Urothelium cell line (cell line): ENCODE data around the gene DYDC2.
"Not testable (repeated sequence)": the region's sequence is repeated elsewhere in the genome, so short reads cannot be mapped to it uniquely, and the experiment has no call there.

Experiments
- DNase-seq: peaks from one replicate; pipeline ENCODE4 v3.0.0; 2011; ENCODE audit warnings: low spot score, mixed read lengths
- FAIRE-seq: peaks from 2 replicates; lab custom pipeline; 2011; peaks lifted over from hg19 to GRCh38; lab: Jason Lieb, UNC

DYDC2 gene

GRCh38 chr10:80411681-80412220 is 55.2 kb downstream of the DYDC2 start:
- no peak for FAIRE-seq
- no peak for DNase-seq

DNA sequence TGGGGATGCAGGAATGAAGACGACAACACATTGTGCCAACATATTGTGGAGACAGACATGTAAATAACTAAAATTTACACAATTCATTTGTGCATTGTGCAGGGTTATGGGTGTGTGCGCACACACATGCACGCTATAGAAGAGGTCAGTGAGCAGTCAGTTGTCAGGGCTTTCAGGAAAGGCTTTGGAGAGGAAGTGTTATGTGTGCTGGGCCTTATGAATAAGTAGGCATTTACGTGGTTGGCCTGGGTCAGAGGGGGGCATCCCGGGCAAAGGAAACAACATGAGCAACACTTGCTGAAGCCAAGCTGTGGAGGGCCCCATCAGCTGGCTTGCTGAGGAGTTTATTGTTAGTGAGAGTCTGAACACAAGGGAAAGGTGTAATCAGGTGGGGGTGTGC is 55.9 kb downstream of the DYDC2 start:
- no peak for DNase-seq
- no peak for FAIRE-seq

- DNase-seq (no peak), FAIRE-seq (no peak)
These were observed 56.9 kb downstream of the DYDC2 start for GRCh38 chr10:80413271-80413996.

DNA sequence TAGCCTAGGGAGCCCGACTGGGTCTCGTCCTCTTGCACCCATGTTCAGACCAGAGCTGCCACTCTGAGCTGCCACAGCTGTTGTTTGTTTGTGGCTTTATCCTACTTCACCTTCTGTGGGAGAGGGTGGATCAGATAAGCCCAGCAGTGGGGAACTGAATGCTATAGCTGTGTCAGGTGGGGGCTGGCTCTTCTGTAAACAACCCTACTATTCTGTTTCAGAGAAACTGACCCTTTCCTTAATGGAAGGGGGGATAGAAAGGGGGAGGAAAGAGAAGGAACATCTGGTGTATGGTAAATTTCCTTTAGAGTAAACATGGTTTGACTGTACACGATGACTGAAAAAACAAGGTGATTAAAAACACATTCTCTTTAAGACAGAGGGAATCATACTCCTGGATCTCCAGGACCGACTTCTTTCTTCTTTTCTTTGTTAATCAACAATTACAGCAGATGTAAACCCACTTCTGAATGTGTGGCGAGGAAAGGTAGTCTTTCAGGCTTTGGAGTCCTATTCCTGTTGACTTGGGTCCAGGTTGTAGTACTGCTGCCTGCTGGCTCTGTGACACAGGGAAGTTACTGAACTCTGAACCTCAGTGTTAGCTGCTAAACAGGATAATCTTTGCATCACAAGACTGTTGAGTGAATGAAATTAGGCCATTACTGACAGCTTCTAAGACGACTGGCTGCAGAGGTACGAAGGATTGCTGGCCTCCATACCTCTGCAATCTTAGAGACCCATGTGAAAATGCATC is 57.7 kb downstream of the DYDC2 start:
- DNase-seq (no peak), FAIRE-seq (no peak)

DNA sequence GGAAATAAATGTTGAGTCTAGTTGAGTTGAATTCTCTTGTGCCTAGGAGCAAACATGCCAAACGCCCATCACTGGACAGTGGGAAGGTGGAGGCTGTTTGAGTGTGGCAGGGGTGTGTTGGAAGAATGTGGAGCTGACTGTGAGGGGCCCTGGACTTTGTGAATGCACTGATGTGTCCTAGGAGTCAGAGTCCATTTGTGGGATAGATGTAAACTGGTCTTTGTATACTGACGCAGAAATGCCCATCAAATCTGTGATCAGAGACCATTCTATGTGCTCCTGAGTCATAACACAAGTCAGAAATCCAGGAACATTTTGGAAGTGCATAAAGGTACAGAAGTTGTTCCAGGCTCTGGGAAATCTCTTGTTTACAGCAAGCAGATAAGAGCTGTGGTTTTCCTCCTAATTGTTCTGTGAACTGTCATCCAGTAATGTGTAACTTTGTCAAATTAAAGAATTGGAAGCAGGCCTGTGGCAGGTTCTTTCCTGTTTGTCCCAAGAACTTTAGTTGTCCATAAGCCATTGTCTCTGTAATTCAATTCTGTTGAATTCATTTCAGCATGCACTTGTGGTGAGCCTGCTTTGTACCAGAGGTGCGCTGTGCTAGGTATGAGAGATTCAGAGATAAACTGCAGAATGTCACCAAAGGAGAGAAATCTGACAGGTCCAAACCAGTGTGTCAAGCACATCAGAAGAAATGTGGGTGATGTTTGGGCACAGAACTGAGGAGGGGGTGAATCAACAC is 59.3 kb downstream of the DYDC2 start:
- FAIRE-seq (no peak), DNase-seq (no peak)

- FAIRE-seq (no peak), DNase-seq (no peak)
These were observed 60.0 kb downstream of the DYDC2 start for GRCh38 chr10:80416479-80417098.

DNA sequence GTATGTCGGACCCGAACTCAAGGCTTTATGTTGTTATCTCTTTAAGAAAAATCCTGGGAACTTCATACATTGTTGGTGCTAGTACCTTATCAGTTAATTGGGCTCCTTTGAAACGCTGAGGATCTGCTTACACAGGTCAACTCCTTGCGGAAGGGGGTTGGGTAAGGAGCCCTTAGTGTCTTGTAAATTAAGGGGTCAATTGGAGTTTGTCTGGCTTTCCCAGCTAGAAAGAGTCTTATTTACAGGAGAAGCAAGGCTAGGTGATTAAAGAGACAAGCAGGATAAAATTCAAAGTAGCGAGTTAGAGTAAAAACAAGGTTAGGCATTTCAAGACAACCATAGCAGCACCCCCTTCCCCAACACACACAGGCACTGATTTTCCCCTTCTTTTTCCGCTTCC is 60.7 kb downstream of the DYDC2 start:
- not testable (repeated sequence) for FAIRE-seq, DNase-seq
